ENCODE data around the gene PHF20. TPM values are rescaled to one million over a fixed set of nuclear protein-coding genes. Genes with fewer than 3 reads are reported as not detected.

PHF20 gene
- total and polyA plus RNA-seq, 2 of the 13 experiments (the other 11 are each of a cell fraction or from before 2014, with no cell fraction given) = 22.8 to 34.1 TPM

GRCh38 chr20:35743693-35744491 is 27.9 kb upstream of the PHF20 start (continued):
- no peak for TF ChIP-seq ZBTB49 (CRISPR knock-in tag; IDR thresholded peaks at IDR 0.05; ENCODE audit: borderline replicate concordance)
- TF ChIP-seq FOXK2 (IDR thresholded peaks at IDR 0.05) = no peak
- TF ChIP-seq POLR2AphosphoS2 (IDR thresholded peaks at IDR 0.05; ENCODE audit: low read depth, low read length) = no peak
- peak; percentile 67; the same call in 1 of the 2 replicates for TF ChIP-seq ZMYM3 (CRISPR knock-in tag; IDR thresholded peaks at IDR 0.05)
- TF ChIP-seq NFE2L2 (IDR thresholded peaks at IDR 0.05; ENCODE audit: low read length) = peak; percentile 98
- 0 out of 2 replicates have a peak, but pooled peaks have one; percentile 29 for TF ChIP-seq ZNF691 (CRISPR knock-in tag; IDR thresholded peaks at IDR 0.05; ENCODE audit: borderline replicate concordance, low read depth)
- peak; percentile 12; the same call in 1 of the 2 replicates for TF ChIP-seq FUBP1 (CRISPR knock-in tag; IDR thresholded peaks at IDR 0.05; ENCODE audit: borderline replicate concordance)
- TF ChIP-seq MAFF (IDR thresholded peaks at IDR 0.05; ENCODE audit: low read depth, low read length) = peak; percentile 64
- peak in 1 of 2 experiments; percentile 5; a peak in 1 of 4 replicates for TF ChIP-seq ATF4 (CRISPR knock-in tag; IDR thresholded peaks at IDR 0.05)
- peak; percentile 83; the same call in 1 of the 2 replicates for TF ChIP-seq RFXANK (CRISPR knock-in tag; IDR thresholded peaks at IDR 0.05)
- TF ChIP-seq SKI (IDR thresholded peaks at IDR 0.05; ENCODE audit: partially characterized antibody) = peak; percentile 48
- TF ChIP-seq ZNF766 (CRISPR knock-in tag; IDR thresholded peaks at IDR 0.05; ENCODE audit: borderline replicate concordance) = peak; percentile 25; the same call in 1 of the 2 replicates
- peak; percentile 9; the same call in 1 of the 2 replicates for TF ChIP-seq SIX1 (CRISPR knock-in tag; IDR thresholded peaks at IDR 0.05; ENCODE audit: borderline replicate concordance)
- 0 out of 2 replicates have a peak, but pooled peaks have one; percentile 14 for TF ChIP-seq ISL2 (CRISPR knock-in tag; IDR thresholded peaks at IDR 0.05)
- no peak for TF ChIP-seq ZIK1 (CRISPR knock-in tag; IDR thresholded peaks at IDR 0.05; ENCODE audit: borderline replicate concordance, low read depth)
- TF ChIP-seq SRSF4 (IDR thresholded peaks at IDR 0.05; ENCODE audit: low read depth, low read length, poor library complexity, severe bottlenecking) = no peak
- 0 out of 2 replicates have a peak, but pooled peaks have one; percentile 47 for TF ChIP-seq DMAP1 (CRISPR knock-in tag; IDR thresholded peaks at IDR 0.05)
- TF ChIP-seq ZNF792 (CRISPR knock-in tag; IDR thresholded peaks at IDR 0.05) = 0 out of 2 replicates have a peak, but pooled peaks have one; percentile 5
- peak; percentile 53; the same call in 1 of the 2 replicates for TF ChIP-seq ZNF350 (CRISPR knock-in tag; IDR thresholded peaks at IDR 0.05; ENCODE audit: borderline replicate concordance, low read depth)
- TF ChIP-seq MIER3 (CRISPR knock-in tag; IDR thresholded peaks at IDR 0.05; ENCODE audit: borderline replicate concordance) = peak; percentile 15; the same call in 1 of the 2 replicates
- peak; percentile 37; the same call in 1 of the 2 replicates for TF ChIP-seq ZNF614 (CRISPR knock-in tag; IDR thresholded peaks at IDR 0.05; ENCODE audit: borderline replicate concordance)
- TF ChIP-seq RARA (CRISPR knock-in tag; IDR thresholded peaks at IDR 0.05) = peak; percentile 78
- TF ChIP-seq TEAD3 (CRISPR knock-in tag; optimal IDR thresholded peaks at IDR 0.05; ENCODE audit: borderline replicate concordance) = peak; percentile 11
- TF ChIP-seq HOXA5 (CRISPR knock-in tag; IDR thresholded peaks at IDR 0.05) = no peak
- TF ChIP-seq ZC3H4 (CRISPR knock-in tag; IDR thresholded peaks at IDR 0.05; ENCODE audit: borderline replicate concordance) = peak; percentile 30; the same call in 1 of the 2 replicates
